HG02763 (cell line): Measurements from ENCODE around the gene EZH1.

Experiments used
- ATAC-seq: cut with Tn5 transposase; IDR thresholded peaks from one replicate; pipeline ENCODE4 v1.9.1; 2021; ENCODE audit warnings: mild to moderate bottlenecking, moderate library complexity; ENCODE audit not compliant: unreplicated experiment

EZH1 gene

DNA sequence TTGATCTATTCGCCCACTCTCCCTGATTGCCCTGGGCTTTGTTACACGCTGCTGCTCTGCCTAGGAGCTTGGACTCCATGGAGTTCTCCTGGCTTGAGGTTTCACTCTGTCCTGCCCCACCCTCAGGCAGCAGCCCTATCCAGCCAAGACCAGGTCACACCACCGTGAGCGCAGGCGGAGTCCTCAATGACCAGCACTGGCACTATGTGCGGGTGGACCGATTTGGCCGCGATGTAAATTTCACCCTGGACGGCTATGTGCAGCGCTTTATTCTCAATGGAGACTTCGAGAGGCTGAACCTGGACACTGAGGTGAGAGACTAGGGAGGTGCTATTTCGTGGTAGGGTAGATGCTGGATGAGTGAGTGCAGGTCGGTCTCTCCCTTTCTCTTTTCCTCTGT, 59.0 kb downstream of the EZH1 start:
- ATAC-seq, result no peak

GRCh38 chr17:42684929-42685556, 59.8 kb downstream of the EZH1 start:
- ATAC-seq, result no peak

- ATAC-seq, result no peak
Measured at GRCh38 chr17:42683407-42684034, 61.3 kb downstream of the EZH1 start.

DNA sequence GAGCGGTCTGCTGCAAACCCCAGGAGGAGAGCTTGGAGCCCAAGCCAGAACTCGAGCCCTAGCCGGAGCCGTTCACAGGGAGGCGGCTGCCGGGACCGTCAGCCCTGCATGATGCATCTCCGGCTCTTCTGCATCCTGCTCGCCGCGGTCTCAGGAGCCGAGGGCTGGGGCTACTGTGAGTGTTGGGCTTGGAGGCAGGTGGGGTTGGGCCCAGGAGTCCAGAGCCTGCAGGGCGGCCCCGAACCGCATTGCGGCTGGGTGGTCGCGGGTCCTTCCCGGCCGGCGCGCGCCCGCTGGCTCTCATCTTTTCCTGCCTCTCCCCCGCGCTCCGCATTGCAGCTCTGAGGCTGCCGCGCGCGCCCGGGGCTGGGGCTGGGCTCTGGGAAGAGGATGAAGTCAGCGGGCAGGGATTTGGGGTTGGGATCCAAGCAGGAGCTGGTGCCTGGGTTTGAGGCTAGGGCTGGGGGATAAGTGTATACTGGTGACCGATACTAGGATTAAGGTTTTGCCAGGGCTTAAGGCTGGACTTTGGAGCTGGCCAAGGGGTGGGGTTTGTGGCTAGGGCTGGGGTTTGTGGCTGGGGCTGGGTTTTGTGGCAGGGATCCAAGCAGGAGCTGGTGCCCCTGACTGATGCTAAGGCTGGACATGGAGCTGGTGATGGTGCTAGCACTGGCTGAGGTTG, 62.0 kb downstream of the EZH1 start:
- ATAC-seq, result no peak

GRCh38 chr17:42681976-42682721, 62.7 kb downstream of the EZH1 start, which contains the start of gene CNTNAP1:
Gene CNTNAP1, plus strand, starts transcription at chr17:42682531. Its CDS starts 299 bp downstream, at chr17:42682830.
- no peak for ATAC-seq

GRCh38 chr17:42680331-42680808, 64.5 kb downstream of the EZH1 start:
- ATAC-seq, result no peak

DNA sequence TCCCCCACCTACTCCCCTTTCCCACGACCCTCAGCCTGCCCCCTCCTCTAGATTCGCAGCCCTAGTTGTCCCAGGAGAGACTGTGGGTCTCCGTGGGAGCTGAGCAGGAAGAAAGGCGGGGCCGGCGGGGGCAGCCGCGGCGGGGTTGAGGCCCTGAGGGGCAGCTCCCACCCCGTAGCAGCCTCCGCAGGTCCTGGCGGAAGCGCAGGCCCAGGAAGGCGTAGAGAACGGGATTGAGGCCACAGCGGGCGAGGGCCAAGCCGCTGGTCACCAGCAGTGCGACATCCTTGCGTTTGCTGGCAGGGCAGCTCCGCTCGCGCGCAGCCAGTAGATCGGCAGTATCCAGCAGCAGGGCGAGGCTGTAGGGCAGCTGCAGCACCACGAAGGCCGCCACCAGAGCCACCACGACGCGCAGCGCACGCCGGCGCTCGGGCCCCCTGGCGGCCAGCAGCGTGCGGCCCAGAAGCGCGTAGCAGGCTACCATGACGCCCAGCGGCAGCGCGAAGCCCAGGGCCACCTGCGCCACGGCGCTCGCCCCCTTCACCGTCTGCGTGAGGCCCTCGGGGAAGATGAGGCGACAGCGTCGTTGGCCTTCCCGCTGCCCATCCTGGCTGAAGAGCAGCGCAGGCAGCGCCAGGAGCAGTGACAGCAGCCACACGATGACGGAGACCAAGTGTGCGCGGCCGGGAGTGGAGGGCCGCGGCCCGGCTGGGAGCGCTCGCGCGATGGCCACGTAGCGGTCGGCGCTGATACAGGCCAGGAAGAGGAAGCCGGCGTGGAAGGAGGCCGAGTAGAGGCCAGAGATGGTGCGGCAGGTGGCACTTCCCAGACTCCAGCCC, 65.1 kb downstream of the EZH1 start:
- ATAC-seq, result no peak

- ATAC-seq, result no peak
Measured at GRCh38 chr17:42678951-42679491, 65.8 kb downstream of the EZH1 start.

DNA sequence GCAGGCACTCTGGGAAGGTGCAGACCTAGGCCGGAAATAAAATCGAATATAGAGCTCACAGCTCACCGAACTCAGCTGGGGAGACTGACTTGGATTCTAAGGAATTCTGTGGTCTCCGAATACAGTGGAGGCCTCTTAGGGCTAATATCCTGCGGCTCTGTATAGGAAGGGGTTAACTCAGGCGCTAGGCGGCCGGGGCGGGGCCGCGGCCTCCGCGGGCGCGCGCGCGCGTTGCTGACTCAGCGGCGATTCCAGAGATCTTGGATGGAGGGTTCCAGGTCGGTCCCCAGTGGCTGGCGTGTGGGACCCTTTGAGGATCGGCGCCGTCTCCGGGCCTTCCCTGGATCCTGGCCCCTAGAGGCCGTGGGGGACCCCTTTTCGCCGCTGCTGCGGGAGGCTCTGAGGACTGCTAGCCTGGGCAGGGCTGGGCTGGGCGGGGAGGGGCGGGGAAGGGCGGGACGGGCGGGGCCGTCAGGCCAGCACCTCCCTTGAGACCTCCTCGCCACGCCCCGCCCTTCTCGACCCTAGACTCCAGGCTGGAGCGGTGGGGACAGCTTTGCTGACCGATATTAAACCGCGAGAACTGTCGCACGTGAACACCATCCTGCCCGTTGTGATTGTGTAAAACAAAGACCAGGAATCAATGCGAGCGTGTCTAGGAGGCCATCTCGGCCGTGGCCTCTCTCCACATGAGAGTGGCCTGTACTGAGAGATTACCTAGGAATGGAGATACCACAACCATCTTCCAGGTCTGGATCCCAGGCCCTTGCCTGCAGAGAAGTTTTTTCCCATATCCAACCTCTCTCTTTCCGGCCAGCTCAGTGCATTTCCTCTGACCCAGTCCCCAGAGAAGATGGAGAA, 66.7 kb downstream of the EZH1 start:
- peak; percentile 26 for ATAC-seq

- ATAC-seq, result peak; percentile 59
Measured at GRCh38 chr17:42677012-42677857, 67.6 kb downstream of the EZH1 start.

DNA sequence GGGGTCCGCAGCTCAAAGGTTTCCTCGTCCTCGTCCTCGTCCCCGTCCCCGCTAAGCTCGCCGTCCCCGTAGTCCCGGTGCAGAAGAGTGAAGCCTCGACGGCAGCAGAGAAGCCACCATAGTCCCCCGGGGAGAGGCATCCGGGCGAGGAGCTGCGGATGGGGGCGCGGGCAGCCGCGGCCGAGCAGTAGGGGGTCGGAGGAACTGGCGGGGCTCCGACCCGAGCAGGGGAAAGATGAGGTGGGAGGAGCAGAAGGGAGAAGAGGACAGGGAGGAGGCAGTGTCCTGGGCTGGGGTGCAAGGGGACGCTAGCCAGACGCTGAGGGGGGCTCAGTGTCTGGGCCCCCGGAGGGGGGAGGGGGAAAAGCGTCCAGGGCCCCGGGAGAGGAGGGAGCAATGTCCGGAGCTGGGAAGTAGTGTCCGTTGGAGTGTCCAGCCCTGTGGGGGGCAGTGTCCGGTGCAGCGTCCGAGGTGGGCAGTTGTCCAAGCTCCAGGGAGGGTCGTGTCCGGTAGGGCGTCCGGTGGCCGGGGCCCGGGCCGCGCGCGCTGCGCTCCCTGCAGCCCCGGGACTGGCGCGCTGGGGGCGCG, 68.3 kb downstream of the EZH1 start, which contains the start of gene PLEKHH3:
PLEKHH3 (minus strand) TSS at position 571 of the 588 bp plus-strand sequence; CDS start at position 140, 431 bp downstream.
- ATAC-seq, result no peak

DNA sequence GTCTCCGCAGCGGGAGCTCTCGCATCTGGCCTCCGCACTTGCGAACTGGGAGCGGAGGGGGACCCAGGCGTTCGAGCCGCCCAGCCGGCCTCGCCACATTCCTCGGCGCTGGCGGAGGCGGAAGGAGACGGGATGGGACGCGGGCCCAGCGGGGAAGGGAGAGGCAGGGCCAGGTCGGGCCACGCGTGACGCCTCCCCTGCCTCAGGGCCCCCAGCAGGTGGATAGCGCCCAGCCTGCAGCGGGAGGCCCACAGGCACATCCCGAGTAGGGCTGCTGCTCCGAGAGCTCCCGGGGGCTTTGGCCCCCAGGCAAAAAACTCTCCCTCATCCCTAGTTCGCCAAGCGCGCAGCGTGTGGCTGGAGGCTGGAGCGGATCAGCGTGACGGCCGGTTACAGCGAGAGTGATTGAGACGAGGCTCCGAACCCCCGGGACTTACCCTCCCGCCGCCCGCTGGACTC, 68.8 kb downstream of the EZH1 start:
- ATAC-seq, result no peak

DNA sequence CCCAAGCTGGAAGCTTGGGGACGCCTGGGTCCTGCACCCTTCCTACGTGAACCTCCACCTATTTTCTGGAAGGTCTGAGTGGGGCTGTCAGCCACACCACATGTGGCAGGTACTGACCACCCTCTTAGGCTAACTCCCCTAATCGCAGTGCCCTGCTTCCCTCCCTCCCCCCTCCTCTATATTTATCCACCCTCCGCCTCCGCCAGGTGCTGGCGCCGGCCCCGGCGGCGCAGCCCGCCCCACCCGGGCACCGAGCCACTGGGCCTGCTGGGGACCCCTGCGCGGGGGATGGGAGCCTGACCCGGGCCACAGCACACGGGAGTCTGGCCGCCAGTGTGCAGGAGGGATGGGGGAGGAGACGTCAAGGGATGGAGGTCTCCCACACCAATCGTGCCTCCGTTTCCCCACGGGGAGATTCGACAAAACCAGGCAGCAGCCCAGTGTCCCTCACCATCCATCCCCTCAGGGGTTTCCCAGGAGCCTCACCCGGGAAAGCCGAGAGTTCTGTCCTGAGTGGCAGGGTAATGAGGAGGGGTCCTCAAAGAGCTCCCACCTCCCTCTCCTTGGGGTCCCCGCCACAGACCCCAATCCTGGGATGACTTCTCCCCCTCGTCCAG, 69.4 kb downstream of the EZH1 start:
- ATAC-seq, result no peak

- ATAC-seq, result no peak
Measured at GRCh38 chr17:42674755-42675347, 70.0 kb downstream of the EZH1 start.

- no peak for ATAC-seq
Measured at GRCh38 chr17:42673885-42674754, 70.7 kb downstream of the EZH1 start.
